Measurements from ENCODE around the gene CDC16.

CDC16 gene

DNA sequence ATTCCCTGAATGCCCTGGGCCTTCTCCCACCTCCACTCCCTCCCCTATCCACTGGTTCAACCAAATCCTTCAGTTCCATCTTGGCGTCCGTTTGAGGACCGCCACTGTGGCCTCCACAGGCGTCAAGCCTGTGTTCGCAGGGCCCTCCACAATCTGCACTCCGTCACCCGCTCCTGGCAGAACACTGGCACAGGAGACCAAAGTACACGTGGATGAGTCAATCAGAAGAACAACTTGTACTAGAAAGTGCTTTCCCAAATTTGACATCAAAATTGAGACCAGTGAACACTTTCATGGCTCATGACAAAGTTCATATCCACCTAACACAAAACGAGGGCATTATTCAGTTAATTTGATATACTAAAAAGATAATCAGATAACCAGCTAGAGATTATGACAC, 6.5 kb upstream of the CDC16 start:
- Histone ChIP-seq H3K4me1 (ENCODE audit: insufficient read depth, low read length, severe bottlenecking) (peaks cover 13% of the 10 kb centered on the region), H3K27me3 (ENCODE audit: insufficient read depth, low read length) (0 out of 2 replicates have a peak, but pooled peaks cover 12% of the 10 kb centered on the region), H3F3A (ENCODE audit: insufficient read depth, low read length) (0 out of 2 replicates have a peak, but pooled peaks cover 5% of the 10 kb centered on the region), H3K27ac (ENCODE audit: low read depth, low read length, poor library complexity, severe bottlenecking) (no peak overlapping the region), H3K36me3 (ENCODE audit: insufficient read depth, low read length) (no peaks in the 10 kb centered on the region), H2AFZ (ENCODE audit: low read length) (no peak overlapping the region), H4K20me1 (ENCODE audit: insufficient read depth, low read length) (no peaks in the 10 kb centered on the region), H3K4me2 (ENCODE audit: low read length) (no peak overlapping the region), H3K9me2 (ENCODE audit: low read depth, low read length) (no peaks in the 10 kb centered on the region), H3K9ac (ENCODE audit: low read length) (no peak overlapping the region), H3K4me3 (ENCODE audit: low read depth, low read length, poor library complexity, severe bottlenecking) (no peak overlapping the region), H3K9me3 (ENCODE audit: low read length) (no peaks in the 10 kb centered on the region), H3K79me2 (ENCODE audit: insufficient read depth, low read length) (no peaks in the 10 kb centered on the region)
- no peak for TF ChIP-seq EZH2 (IDR thresholded peaks at IDR 0.05; ENCODE audit: borderline replicate concordance, low read length)
- TF ChIP-seq, protein P1, sequence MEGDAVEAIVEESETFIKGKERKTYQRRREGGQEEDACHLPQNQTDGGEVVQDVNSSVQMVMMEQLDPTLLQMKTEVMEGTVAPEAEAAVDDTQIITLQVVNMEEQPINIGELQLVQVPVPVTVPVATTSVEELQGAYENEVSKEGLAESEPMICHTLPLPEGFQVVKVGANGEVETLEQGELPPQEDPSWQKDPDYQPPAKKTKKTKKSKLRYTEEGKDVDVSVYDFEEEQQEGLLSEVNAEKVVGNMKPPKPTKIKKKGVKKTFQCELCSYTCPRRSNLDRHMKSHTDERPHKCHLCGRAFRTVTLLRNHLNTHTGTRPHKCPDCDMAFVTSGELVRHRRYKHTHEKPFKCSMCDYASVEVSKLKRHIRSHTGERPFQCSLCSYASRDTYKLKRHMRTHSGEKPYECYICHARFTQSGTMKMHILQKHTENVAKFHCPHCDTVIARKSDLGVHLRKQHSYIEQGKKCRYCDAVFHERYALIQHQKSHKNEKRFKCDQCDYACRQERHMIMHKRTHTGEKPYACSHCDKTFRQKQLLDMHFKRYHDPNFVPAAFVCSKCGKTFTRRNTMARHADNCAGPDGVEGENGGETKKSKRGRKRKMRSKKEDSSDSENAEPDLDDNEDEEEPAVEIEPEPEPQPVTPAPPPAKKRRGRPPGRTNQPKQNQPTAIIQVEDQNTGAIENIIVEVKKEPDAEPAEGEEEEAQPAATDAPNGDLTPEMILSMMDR (IDR thresholded peaks at IDR 0.05; ENCODE audit: low read length): no peak

DNA sequence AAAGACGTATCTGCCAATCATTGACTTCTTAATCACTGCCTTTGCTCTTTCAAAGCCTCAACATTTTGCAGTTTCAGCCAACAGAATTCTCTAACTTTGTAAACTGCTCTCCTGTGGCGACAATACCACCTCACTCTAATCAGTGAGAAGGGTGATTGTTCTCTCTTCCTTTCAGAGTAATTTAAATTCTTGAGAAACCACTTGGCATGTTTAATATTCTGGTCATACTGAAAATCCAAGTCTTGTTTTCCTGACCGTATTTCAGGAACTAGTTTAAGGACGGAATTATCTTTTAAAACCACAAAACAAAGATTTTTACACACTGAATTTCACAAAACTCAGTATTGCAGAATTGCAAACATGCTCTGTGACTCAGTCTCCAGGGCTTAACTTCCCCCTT, 5.2 kb upstream of the CDC16 start:
- peaks cover 18% of the 10 kb centered on the region for H3K4me1 ChIP-seq (ENCODE audit: insufficient read depth, low read length, severe bottlenecking)
- 0 out of 2 replicates have a peak, but pooled peaks cover 5% of the 10 kb centered on the region for H3F3A ChIP-seq (ENCODE audit: insufficient read depth, low read length)
- no peaks in the 10 kb centered on the region; the same call in 1 of the 2 replicates for H3K36me3 ChIP-seq (ENCODE audit: insufficient read depth, low read length)
- 0 out of 2 replicates have a peak, but pooled peaks cover 2% of the 10 kb centered on the region for H3K9me3 ChIP-seq (ENCODE audit: low read length)
- H3K4me2 ChIP-seq (ENCODE audit: low read length): no peak overlapping the region
- H3K9me2 ChIP-seq (ENCODE audit: low read depth, low read length): no peaks in the 10 kb centered on the region
- no peak overlapping the region for H3K4me3 ChIP-seq (ENCODE audit: low read depth, low read length, poor library complexity, severe bottlenecking)
- H2AFZ ChIP-seq (ENCODE audit: low read length): no peak overlapping the region
- TF ChIP-seq, protein P1 (IDR thresholded peaks at IDR 0.05; ENCODE audit: low read length): no peak
- TF ChIP-seq EZH2 (IDR thresholded peaks at IDR 0.05; ENCODE audit: borderline replicate concordance, low read length): no peak
- no peak overlapping the region for H3K9ac ChIP-seq (ENCODE audit: low read length)
- no peaks in the 10 kb centered on the region for H3K79me2 ChIP-seq (ENCODE audit: insufficient read depth, low read length)
- H3K27ac ChIP-seq (ENCODE audit: low read depth, low read length, poor library complexity, severe bottlenecking): no peak overlapping the region
- 0 out of 2 replicates have a peak, but pooled peaks cover 6% of the 10 kb centered on the region for H3K27me3 ChIP-seq (ENCODE audit: insufficient read depth, low read length)
- no peaks in the 10 kb centered on the region for H4K20me1 ChIP-seq (ENCODE audit: insufficient read depth, low read length)

DNA sequence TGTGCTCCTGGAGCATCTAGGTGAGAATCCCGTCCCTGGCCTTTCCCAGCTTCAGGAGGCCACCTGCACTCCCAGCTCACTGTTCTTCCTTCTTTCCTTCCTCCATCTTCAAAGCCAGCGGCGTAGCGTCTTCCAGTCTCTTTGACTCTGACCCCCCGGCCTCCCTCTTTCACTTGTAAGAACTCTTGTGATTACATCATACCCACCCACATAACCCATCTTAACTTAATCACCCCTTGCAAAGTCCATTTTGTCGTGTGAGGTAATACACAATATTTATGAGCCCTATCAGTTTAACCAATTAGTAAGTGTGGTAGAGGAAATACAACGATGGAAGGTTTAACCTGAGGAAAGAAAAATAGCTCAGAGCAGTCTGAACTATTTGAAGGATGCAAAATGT, 4.6 kb upstream of the CDC16 start:
- H2AFZ ChIP-seq (ENCODE audit: low read length): no peak overlapping the region
- no peak overlapping the region for H3K4me2 ChIP-seq (ENCODE audit: low read length)
- no peak overlapping the region for H3K4me3 ChIP-seq (ENCODE audit: low read depth, low read length, poor library complexity, severe bottlenecking)
- H3K4me1 ChIP-seq (ENCODE audit: insufficient read depth, low read length, severe bottlenecking): peaks cover 19% of the 10 kb centered on the region
- no peaks in the 10 kb centered on the region; the same call in 1 of the 2 replicates for H3K36me3 ChIP-seq (ENCODE audit: insufficient read depth, low read length)
- no peaks in the 10 kb centered on the region for H4K20me1 ChIP-seq (ENCODE audit: insufficient read depth, low read length)
- no peaks in the 10 kb centered on the region for H3F3A ChIP-seq (ENCODE audit: insufficient read depth, low read length)
- no peaks in the 10 kb centered on the region for H3K9me2 ChIP-seq (ENCODE audit: low read depth, low read length)
- H3K9me3 ChIP-seq (ENCODE audit: low read length): 0 out of 2 replicates have a peak, but pooled peaks cover 2% of the 10 kb centered on the region
- H3K9ac ChIP-seq (ENCODE audit: low read length): no peak overlapping the region
- H3K27ac ChIP-seq (ENCODE audit: low read depth, low read length, poor library complexity, severe bottlenecking): no peak overlapping the region
- peaks cover under 1% of the 10 kb centered on the region; the same call in 1 of the 2 replicates for H3K79me2 ChIP-seq (ENCODE audit: insufficient read depth, low read length)
- TF ChIP-seq, protein P1 (IDR thresholded peaks at IDR 0.05; ENCODE audit: low read length): no peak
- no peak for TF ChIP-seq EZH2 (IDR thresholded peaks at IDR 0.05; ENCODE audit: borderline replicate concordance, low read length)
- H3K27me3 ChIP-seq (ENCODE audit: insufficient read depth, low read length): 0 out of 2 replicates have a peak, but pooled peaks cover 6% of the 10 kb centered on the region
